NB4 (cell line): ENCODE data around the gene SELENOP.

Experiments
- POLR2A ChIP-seq: IDR thresholded peaks from 2 replicates; pipeline ENCODE4 v1.6.1; 2011; ENCODE audit warnings: mild to moderate bottlenecking; ENCODE audit not compliant: insufficient read length; ENCODE audit errors: extremely low read depth
- TF ChIP-seq, protein P1 (sequence below): IDR thresholded peaks from one replicate; pipeline ENCODE4 v1.5.1; 2012; ENCODE audit warnings: low read depth, low read length

DNA sequence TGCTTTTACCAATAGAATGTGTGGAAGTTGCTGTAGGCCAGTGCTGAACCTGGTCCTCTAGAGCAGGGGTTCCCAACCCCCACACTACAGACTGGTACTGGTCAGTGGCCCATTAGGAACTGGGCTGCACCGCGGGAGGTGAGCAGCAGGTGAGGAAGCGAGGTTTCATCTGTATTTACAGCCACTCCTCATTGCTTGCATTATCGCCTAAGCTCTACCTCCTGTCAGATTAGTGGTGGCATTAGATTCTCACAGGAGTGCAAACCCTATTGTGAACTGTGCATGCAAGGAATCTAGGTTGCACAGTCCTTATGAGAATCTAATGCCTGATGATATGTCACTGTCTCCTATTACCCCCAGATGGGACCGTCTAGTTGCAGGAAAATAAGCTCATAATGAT, 61.2 kb downstream of the SELENOP start:
- TF ChIP-seq POLR2A, result no peak
- TF ChIP-seq, protein P1, sequence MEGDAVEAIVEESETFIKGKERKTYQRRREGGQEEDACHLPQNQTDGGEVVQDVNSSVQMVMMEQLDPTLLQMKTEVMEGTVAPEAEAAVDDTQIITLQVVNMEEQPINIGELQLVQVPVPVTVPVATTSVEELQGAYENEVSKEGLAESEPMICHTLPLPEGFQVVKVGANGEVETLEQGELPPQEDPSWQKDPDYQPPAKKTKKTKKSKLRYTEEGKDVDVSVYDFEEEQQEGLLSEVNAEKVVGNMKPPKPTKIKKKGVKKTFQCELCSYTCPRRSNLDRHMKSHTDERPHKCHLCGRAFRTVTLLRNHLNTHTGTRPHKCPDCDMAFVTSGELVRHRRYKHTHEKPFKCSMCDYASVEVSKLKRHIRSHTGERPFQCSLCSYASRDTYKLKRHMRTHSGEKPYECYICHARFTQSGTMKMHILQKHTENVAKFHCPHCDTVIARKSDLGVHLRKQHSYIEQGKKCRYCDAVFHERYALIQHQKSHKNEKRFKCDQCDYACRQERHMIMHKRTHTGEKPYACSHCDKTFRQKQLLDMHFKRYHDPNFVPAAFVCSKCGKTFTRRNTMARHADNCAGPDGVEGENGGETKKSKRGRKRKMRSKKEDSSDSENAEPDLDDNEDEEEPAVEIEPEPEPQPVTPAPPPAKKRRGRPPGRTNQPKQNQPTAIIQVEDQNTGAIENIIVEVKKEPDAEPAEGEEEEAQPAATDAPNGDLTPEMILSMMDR, result no peak
